Measurements from ENCODE around the gene RHPN2.

- no peak for TF ChIP-seq ISL1 (CRISPR knock-in tag; IDR thresholded peaks at IDR 0.05)
- no peak for TF ChIP-seq POU6F1 (CRISPR knock-in tag; IDR thresholded peaks at IDR 0.05; ENCODE audit: borderline replicate concordance, low read depth)
- TF ChIP-seq PATZ1 (CRISPR knock-in tag; IDR thresholded peaks at IDR 0.05; ENCODE audit: borderline replicate concordance), result no peak
- TF ChIP-seq ARNTL (CRISPR knock-in tag; IDR thresholded peaks at IDR 0.05; ENCODE audit: borderline replicate concordance, low read depth), result no peak
- TF ChIP-seq ZNF8 (CRISPR knock-in tag; IDR thresholded peaks at IDR 0.05), result no peak
Measured at GRCh38 chr19:33000910-33001309, 63.8 kb downstream of the RHPN2 start.

All from SK-N-SH treated with all-trans-retinoic acid at 6 μM for 48 hours (cell line).